Stimulated activated CD8-positive, alpha-beta memory T cell treated with anti-CD3 and anti-CD28 coated beads, Interleukin-7, amount 100 ng/mL, for 24 hours (primary cell): ENCODE results near the gene MSRB1.
"Not testable (repeated sequence)": the region's sequence is repeated elsewhere in the genome, so short reads cannot be mapped to it uniquely, and the experiment has no call there.

Experiments
- DNase-seq: peaks from one replicate; pipeline ENCODE4 v3.0.0-alpha.2; 2020; ENCODE audit warnings: low read depth

Gene MSRB1

GRCh38 chr16:1960665-1961630 is 17.9 kb upstream of the MSRB1 start:
- DNase-seq: no peak

GRCh38 chr16:1959269-1960039 is 16.5 kb upstream of the MSRB1 start, which contains the start of gene NDUFB10:
TSS of gene NDUFB10 (plus strand) at chr16:1959538. CDS start at chr16:1959625, 87 bp downstream.
- DNase-seq: peak; percentile 82

- DNase-seq: no peak
Observed at GRCh38 chr16:1958715-1959268, 15.8 kb upstream of the MSRB1 start.

GRCh38 chr16:1958143-1958491 is 15.1 kb upstream of the MSRB1 start:
- DNase-seq: not testable (repeated sequence)

GRCh38 chr16:1957434-1958142 is 14.6 kb upstream of the MSRB1 start:
- DNase-seq: not testable (repeated sequence)

- no peak for DNase-seq
Observed at GRCh38 chr16:1953734-1954133, 10.7 kb upstream of the MSRB1 start.

GRCh38 chr16:1950559-1950958 is 7.6 kb upstream of the MSRB1 start:
- DNase-seq: no peak

GRCh38 chr16:1950047-1950446 is 7.0 kb upstream of the MSRB1 start:
- DNase-seq: no peak

- DNase-seq: no peak
Observed at GRCh38 chr16:1949507-1949906, 6.5 kb upstream of the MSRB1 start.

GRCh38 chr16:1947369-1947670 is 4.3 kb upstream of the MSRB1 start:
- no peak for DNase-seq

- DNase-seq: no peak
Observed at GRCh38 chr16:1946495-1947368, 3.7 kb upstream of the MSRB1 start.

- no peak for DNase-seq
Observed at GRCh38 chr16:1945559-1946391, 2.8 kb upstream of the MSRB1 start.

- DNase-seq: no peak
Observed at GRCh38 chr16:1944612-1945199, 1.7 kb upstream of the MSRB1 start.

- DNase-seq: no peak
Observed at GRCh38 chr16:1942047-1942809, 771 bp downstream of the MSRB1 start.

- DNase-seq: no peak
Observed at GRCh38 chr16:1941162-1942046, 1.6 kb downstream of the MSRB1 start.

GRCh38 chr16:1940273-1941161 is 2.5 kb downstream of the MSRB1 start:
- DNase-seq: no peak

GRCh38 chr16:1939833-1940232 is 3.2 kb downstream of the MSRB1 start:
- not testable (repeated sequence) for DNase-seq
